GM18951 (cell line): Measurements from ENCODE around the gene LDLRAD4.
"Not testable (repeated sequence)": the region's sequence is repeated elsewhere in the genome, so short reads cannot be mapped to it uniquely, and the experiment has no call there.

Experiments
- POLR2A ChIP-seq: IDR thresholded peaks from 4 replicates; pipeline ENCODE4 v1.6.1; 2011; ENCODE audit warnings: mild to moderate bottlenecking; ENCODE audit not compliant: insufficient read length, insufficient read depth; ENCODE audit errors: extremely low read depth
- in situ Hi-C: fragments of 300-500 bp; cut with MboI; formaldehyde crosslinking; loops from one replicate; pipeline ENCODE4 v1.12.0; 2022; ENCODE audit warnings: low sequenced_read_pairs, mixed read lengths, inconsistent platforms; ENCODE audit not compliant: unreplicated experiment

Gene LDLRAD4

DNA sequence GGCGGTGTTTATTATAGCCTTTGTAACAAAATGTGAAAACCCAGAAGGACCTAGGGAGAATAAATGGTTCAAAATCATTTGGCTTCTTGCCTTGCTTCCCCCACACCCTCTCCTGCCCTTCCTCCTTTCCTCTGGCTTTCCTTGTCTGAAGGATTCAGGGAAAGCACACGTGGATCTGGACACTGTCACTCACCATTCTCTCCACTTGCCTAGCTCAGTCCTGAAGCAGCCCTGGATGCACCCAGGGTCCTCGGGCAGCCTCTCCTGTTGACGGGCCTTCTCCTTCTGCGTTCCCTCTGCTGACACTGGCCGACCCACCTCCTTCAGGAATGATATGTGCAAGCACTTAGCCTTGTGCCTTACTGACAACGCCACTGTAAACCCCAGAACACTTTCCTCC, 439.4 kb downstream of the LDLRAD4 start:
- TF ChIP-seq POLR2A, result no peak
- in situ Hi-C loops, result no loop called here

DNA sequence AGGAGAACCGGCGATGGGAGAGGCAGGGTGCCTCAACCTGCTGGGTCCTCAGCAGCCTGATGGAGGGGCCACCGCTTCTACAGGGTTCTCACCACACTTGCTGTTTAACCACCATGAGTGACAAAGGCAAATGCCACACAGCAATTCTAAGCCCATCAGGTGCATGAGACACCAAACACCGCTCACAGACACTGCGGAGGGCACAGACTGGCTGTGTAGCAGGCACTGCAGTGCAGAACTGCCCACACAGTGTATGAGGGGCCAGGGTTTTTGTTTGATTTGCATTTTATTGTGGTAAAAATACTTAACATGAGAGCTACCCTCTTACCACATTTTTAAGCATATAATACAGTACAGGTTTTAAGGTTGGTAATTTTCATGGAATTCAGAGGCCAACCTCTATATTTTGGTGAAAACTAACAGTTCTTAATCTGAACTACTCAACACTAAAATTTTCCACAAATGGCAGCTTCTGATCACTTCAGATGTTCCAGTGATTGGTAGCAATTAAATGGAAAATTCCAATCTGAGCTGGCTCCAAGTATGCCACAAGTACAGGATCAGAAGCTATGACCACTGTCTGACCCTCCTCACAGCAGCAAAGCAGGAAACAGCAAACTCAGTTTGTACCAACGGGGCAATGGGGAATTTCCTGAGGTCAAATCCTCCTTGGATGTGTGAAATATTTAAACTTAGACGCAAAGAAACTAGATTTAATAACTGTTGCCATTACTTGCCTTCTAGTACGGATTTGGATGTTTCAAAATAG, 440.1 kb downstream of the LDLRAD4 start:
- no peak for TF ChIP-seq POLR2A
- in situ Hi-C loops, result no loop called here

DNA sequence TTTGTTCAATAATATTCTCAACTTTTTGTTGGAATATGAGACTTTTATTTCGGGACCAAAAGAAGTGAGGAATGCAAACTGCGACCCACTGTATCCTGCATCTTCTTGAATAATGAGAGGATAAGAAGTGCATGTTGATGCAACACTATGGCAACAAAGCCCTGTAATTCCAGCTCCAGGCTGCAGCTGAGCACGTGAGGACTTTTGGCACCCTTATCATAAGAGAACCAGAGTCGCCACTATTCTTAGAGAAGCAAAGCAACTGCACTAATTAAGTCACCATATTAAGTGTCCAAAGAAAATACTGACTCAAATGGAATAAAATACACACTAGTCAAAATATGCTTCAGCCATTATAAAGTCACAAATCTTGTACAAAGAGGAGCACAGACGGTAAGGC, 441.9 kb downstream of the LDLRAD4 start:
- TF ChIP-seq POLR2A, result no peak
- in situ Hi-C loops, result no loop called here

DNA sequence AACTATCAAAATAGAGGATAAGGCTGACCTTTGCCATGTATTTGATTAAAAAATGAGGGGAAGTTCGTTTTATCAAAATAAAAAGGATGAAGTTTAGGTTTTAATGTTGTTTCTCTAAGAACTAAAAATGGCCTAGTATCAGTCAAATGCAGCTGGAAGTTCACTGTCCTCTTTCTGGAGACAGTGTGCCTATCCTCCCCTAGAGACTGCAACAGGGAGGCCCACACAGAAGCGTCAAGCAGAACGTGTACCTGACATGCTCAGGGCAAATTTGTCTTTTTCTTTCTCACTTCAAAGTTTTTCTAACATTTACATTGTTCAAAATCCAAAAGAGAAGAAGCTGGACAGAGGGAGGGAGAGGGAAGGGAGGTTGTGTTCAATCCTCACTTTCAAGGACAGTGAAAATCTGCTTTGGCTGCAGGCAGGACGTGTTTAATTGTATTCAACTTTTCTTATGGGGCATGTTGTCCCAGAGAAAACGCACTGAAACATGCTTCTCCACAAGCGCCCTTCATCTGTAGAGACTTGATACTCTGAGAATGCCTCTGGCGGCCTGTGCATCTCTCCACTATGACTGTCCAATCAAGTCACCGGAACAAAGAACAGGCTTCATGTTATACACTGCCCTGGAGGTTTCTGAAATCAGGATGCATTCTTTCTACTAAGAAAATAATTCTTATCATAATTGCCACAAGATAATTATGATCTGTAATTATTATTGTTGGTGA, 442.7 kb downstream of the LDLRAD4 start:
- no peak for TF ChIP-seq POLR2A
- in situ Hi-C loops, result no loop called here

DNA sequence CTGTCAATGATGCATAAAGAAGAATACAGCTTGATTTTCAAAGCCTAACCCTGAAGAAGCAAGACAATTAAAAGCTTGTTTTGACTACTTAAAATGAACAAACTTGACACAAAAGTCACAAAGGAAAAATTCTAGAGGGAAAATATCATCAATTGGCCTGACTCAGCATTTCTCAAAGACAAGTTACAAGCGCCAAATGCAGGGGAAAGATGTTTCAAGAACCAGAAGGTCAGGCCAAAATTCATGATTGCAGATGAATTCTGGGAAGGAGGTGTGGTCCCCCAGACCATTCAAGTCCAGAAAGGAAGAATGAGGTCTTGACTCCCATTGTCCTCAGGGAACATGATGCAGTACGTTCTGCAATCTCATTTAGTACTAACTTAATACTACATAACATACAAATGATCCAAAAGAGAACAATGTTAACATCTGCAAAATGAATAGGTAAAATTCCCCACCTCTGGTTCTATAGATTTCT, 443.3 kb downstream of the LDLRAD4 start:
- no peak for TF ChIP-seq POLR2A
- in situ Hi-C loops, result no loop called here

DNA sequence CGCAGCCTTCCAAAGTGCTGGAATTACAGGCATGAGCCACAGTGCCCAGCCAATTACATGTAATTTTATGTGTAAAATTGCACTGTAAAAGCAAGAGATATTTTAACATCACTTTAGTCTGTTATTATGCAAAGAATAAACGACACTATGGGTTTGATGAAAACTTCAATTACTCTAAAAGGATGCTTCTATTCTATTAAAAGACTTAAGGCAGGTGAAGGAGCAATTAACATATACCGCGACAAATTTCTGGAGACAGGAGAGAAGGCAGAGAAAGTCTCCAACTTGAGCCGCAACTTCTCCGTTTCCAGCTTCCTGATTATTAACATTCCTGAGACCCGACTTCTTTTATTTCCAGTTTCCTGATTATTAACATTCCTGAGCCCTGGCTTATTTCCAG, 454.1 kb downstream of the LDLRAD4 start:
- no peak for TF ChIP-seq POLR2A
- in situ Hi-C loops, result no loop called here

DNA sequence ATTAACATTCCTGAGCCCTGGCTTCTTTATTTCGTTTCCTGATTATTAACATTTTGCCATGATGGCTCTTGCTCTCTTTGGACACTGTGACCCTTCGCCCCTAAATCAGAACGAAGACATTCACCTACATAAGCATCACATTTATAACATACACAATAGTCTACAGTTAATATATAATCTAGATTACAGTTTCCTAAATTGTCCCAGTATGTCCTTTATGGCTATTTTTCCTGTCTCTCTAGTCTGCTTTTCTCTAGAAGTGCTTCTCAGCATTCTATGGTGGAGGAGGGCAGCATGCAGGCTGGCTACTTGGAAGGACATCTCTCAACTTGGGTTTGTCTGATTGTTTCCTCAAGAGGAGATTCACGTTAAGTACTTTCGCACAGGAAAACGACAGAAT, 457.9 kb downstream of the LDLRAD4 start:
- in situ Hi-C loops, result no loop called here

DNA sequence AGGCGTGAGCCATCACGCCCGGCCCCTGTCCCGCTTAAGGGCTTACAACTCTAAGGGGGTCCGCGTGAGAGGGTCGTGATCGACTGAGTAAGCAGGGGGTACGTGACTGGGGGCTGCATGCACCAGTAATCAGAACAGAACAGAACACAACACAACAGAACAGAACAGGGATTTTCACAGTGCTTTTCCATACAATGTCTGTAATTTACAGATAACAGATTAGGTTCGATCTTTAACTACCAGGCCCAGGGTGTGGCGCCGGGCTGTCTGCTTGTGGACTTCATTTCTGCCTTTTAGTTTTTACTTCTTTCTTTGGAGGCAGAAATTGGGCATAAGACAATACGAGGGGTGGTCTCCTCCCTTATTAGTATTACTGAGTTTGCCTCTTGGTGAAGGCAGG, 458.8 kb downstream of the LDLRAD4 start:
- in situ Hi-C loops, result not testable (repeated sequence)

More for the DNA sequence above, 457.9 kb downstream of the LDLRAD4 start:
- TF ChIP-seq POLR2A, result no peak

DNA sequence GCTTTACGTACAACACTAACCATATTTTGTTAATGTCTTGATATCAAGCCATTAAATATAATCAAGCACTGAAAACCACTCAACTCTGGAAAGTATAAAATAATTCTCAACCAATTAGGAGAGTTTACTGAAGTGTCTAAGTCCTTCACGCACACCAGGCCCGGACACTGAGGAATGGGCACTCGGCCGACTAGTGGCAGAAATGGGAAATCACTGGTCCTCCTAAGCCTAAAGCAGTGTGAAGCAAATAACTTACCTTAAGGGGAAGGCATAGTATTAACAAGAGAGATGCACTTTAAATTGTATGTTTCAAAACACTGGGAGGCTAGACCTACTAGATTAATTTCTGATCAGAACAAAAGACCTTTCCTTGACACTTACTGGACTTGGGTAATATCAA, 462.1 kb downstream of the LDLRAD4 start:
- no peak for TF ChIP-seq POLR2A
- in situ Hi-C loops, result no loop called here

DNA sequence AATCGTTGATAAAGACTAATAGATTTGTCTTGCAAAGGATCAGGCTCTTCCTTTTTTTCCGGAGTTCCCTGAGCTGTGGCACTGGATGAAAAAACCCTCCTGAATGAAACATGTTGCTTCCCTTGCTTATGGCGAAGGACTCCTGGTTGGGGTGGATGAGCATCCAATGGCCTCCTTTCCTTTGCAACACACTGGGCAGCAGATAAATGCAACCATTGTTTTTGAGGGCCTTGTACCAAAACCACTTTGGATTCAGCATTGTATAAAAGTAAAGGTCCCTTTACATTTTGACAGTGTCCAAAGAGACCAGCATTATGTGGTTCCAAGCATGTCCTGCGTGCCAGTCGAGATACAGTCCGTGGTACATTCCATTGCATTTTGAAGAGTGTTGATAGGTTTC, 463.1 kb downstream of the LDLRAD4 start:
- in situ Hi-C loops, result no loop called here
- TF ChIP-seq POLR2A, result no peak

DNA sequence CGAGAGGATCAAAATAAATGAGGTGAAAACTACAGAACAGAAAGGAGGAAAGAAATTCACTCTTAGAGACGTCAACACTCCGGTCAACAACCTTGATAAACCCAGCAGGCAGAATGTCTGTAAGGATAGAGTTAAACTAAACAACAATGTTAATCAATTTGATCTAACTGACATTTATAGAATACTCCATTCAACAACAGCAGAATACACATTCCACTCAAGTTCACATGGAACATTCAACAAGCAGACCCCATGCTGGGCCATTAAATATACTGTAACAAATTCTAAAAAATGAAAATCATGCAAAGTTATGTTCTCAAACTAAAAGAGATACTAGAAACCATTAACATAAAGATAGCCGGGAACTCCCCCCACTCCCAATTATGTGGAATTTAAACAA, 466.0 kb downstream of the LDLRAD4 start:
- no peak for TF ChIP-seq POLR2A
- in situ Hi-C loops, result no loop called here

DNA sequence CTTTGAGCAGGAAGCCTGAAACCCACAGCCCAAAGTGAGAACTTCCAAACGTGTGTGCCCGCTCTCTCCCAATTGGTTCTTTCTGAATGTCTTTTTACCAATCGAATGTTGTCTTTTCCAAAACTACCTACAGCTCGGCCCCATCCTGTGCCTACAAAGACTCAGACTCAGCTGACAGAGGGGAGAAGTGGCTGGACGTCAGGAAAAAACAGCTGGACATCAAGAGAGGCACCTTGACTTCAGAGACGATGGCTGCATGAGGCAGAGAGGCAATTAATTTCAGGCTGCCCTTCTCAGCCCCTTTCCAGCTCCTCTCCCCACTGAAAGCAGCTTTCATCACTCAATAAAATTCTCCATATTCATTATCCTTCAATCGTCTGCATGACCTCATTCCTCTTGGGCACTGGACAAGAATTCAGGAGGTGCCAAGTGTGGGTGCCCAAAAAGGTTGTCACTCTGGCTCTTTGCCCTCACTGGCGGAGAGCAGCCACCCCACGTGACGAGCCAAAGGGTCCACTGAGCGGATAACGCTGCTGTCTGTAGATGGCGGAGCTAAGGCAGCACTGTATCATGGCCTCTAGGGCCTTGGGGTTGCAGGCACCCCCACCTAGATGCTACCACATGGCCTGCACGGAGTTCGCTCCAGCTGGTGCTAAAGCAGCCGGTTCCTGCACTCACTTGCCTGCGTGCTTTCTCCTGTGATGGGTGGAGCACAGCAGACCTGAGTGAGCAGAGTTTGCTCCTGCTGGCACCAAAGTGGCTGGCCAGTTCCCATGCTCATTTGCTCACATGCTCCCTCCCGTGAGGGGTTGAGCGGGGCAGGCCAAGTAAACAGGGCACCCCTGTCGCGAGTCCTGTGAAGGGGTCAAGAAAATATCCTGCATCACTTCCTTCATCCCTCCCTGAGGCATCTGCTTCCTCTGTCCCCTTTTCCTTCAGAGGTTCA, 469.9 kb downstream of the LDLRAD4 start:
- no peak for TF ChIP-seq POLR2A
- in situ Hi-C loops, result no loop called here

DNA sequence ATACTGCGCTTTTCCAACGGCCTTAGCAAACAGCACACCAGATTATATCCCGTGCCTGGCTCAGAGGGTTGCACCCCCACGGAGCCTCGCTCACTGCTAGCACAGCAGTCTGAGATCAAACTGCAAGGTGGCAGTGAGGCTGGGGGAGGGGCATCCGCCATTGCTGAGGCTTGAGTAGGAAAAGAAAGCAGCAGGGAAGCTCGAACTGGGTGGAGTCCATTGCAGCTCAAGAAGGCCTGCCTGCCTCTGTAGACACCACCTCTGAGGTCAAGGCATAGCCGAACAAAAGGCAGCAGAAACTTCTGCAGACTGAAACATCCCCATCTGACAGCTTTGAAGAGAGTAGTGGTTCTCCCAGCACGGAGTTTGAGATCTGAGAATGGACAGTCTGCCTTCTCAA, 471.5 kb downstream of the LDLRAD4 start:
- in situ Hi-C loops, result not testable (repeated sequence)

DNA sequence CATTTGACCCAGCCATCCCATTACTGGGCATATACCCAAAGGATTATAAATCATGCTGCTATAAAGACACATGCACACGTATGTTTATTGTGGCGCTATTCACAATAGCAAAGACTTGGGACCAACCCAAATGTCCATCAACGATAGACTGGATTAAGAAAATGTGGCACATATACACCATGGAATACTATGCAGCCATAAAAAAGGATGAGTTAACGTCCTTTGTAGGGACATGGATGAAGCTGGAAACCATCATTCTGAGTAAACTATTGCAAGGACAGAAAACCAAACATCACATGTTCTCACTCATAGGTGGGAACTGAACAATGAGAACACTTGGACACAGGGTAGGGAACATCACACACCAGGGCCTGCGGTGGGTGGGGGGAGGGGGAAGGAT, 476.8 kb downstream of the LDLRAD4 start:
- in situ Hi-C loops, result not testable (repeated sequence)
